Neuronal stem cell (in vitro differentiated cells): ENCODE data around the gene CXCR5.

Experiments used
- DNase-seq: peaks from one replicate; pipeline ENCODE4 v3.0.0-alpha.2; 2013; ENCODE audit warnings: low spot score
- H2AFZ ChIP-seq: one replicate; pipeline ENCODE4 v1.6.1; 2013; ENCODE audit warnings: mild to moderate bottlenecking, low read length, inconsistent platforms
- H2AK5ac ChIP-seq: 2 replicates; pipeline ENCODE4 v1.6.1; 2013; ENCODE audit warnings: low read depth, mild to moderate bottlenecking, inconsistent platforms, low read length, moderate library complexity, mixed read lengths
- H2BK120ac ChIP-seq: 2 replicates; pipeline ENCODE4 v1.6.1; 2013; ENCODE audit warnings: low read depth, mild to moderate bottlenecking, inconsistent platforms, low read length, moderate library complexity, mixed read lengths
- H2BK12ac ChIP-seq: one replicate; pipeline ENCODE4 v1.6.1; 2013; ENCODE audit warnings: low read length, inconsistent platforms
- H2BK15ac ChIP-seq: 2 replicates; pipeline ENCODE4 v1.6.1; 2013; ENCODE audit warnings: mild to moderate bottlenecking, low read length, inconsistent platforms, mixed read lengths
- H2BK5ac ChIP-seq: one replicate; pipeline ENCODE4 v1.6.1; 2013; ENCODE audit warnings: inconsistent platforms, mild to moderate bottlenecking, low read length, moderate library complexity
- H3K14ac ChIP-seq: one replicate; pipeline ENCODE4 v1.6.1; 2013; ENCODE audit warnings: low read length, inconsistent platforms
- H3K18ac ChIP-seq: 2 replicates; pipeline ENCODE4 v1.6.1; 2013; ENCODE audit warnings: low read length, inconsistent platforms
- H3K23ac ChIP-seq: 2 replicates; pipeline ENCODE4 v1.6.1; 2013; ENCODE audit warnings: low read depth, mild to moderate bottlenecking, mixed read lengths, low read length, inconsistent platforms; ENCODE audit not compliant: poor library complexity
- H3K27ac ChIP-seq: replicated peaks from 3 replicates; pipeline ENCODE4 v1.5.1; 2013; ENCODE audit warnings: low read length, inconsistent platforms
- H3K27me3 ChIP-seq, 3 experiments: 2 replicates each; pipeline ENCODE4 v1.6.1; 2013; ENCODE audit warnings: low read length in 3 of 3, mild to moderate bottlenecking in 2 of 3, inconsistent platforms in 1 of 3, low read depth in 1 of 3, mixed read lengths in 1 of 3, moderate library complexity in 1 of 3; ENCODE audit not compliant: control insufficient read depth in 3 of 3, insufficient read depth in 3 of 3
- H3K36me3 ChIP-seq, 2 donors: replicated peaks in 1 of 2; 2 replicates each; pipeline ENCODE4 v1.6.1; 2013; ENCODE audit warnings: low read length in 2 of 2; ENCODE audit not compliant: control insufficient read depth in 2 of 2, insufficient read depth in 2 of 2
- H3K4ac ChIP-seq: 2 replicates; pipeline ENCODE4 v1.6.1; 2013; ENCODE audit warnings: inconsistent platforms, mild to moderate bottlenecking, low read length, moderate library complexity
- H3K4me1 ChIP-seq, 2 donors: 1 replicate in 1 of 2; 2 replicates in 1 of 2; pipeline ENCODE4 v1.6.1; 2013; ENCODE audit warnings: low read length in 2 of 2, low read depth in 1 of 2; ENCODE audit not compliant: control insufficient read depth in 2 of 2, insufficient read depth in 1 of 2
- H3K4me2 ChIP-seq: one replicate; pipeline ENCODE4 v1.6.1; 2013; ENCODE audit warnings: mild to moderate bottlenecking, low read length, inconsistent platforms; ENCODE audit not compliant: insufficient read depth, poor library complexity, severe bottlenecking
- H3K4me3 ChIP-seq, 2 donors: 2 replicates each; pipeline ENCODE4 v1.5.1; 2013; ENCODE audit warnings: low read length in 2 of 2, mild to moderate bottlenecking in 2 of 2, inconsistent platforms in 1 of 2, moderate library complexity in 1 of 2
- H3K79me1 ChIP-seq: one replicate; pipeline ENCODE4 v1.6.1; 2013; ENCODE audit warnings: low read depth, mild to moderate bottlenecking, inconsistent platforms, low read length, moderate library complexity
- H3K9ac ChIP-seq: one replicate; pipeline ENCODE4 v1.6.1; 2013; ENCODE audit warnings: mild to moderate bottlenecking, low read depth, low read length, inconsistent platforms; ENCODE audit not compliant: poor library complexity
- H3K9me3 ChIP-seq, 2 donors: replicated peaks in 1 of 2; 2 replicates each; pipeline versions ENCODE3 to v1.6.1; 2013; ENCODE audit warnings: low read length in 2 of 2, mild to moderate bottlenecking in 2 of 2, inconsistent platforms in 1 of 2, low read depth in 1 of 2, mixed read lengths in 1 of 2, moderate library complexity in 1 of 2; ENCODE audit not compliant: control insufficient read depth in 2 of 2, insufficient read depth in 1 of 2
- H4K8ac ChIP-seq: one replicate; pipeline ENCODE4 v1.6.1; 2013; ENCODE audit warnings: low read depth, mild to moderate bottlenecking, inconsistent platforms, low read length, moderate library complexity
- H4K91ac ChIP-seq: one replicate; pipeline ENCODE4 v1.6.1; 2013; ENCODE audit warnings: low read length, low read depth, mild to moderate bottlenecking, inconsistent platforms; ENCODE audit not compliant: poor library complexity
- WGBS, 2 donors: extraction: QIAGEN DNeasy Blood & Tissue Kit; methylation state at CpG; one replicate each; pipeline ENCODE4 v1.1.7; 2013; ENCODE audit warnings: missing lambda C conversion rate in 2 of 2, mixed read lengths in 1 of 2; ENCODE audit not compliant: insufficient read length in 2 of 2, insufficient replicate concordance in 1 of 2; ENCODE audit errors: extremely low coverage in 2 of 2; 5-methylcytosine and 5-hydroxymethylcytosine counted together

CXCR5 gene

GRCh38 chr11:118897721-118898310 lies 14.1 kb downstream of the CXCR5 start:
- H3K79me1 ChIP-seq: peaks cover 3% of the 10 kb centered on the region
- H3K36me3 ChIP-seq: peaks cover 27 to 32% of the 10 kb centered on the region in 2 donors
- H3K4ac ChIP-seq: no peak overlapping the region
- H2BK5ac ChIP-seq: no peak overlapping the region
- H3K18ac ChIP-seq: no peak overlapping the region
- H2BK120ac ChIP-seq: no peak overlapping the region
- no peak for DNase-seq
- no peak overlapping the region for H3K9ac ChIP-seq
- no peak overlapping the region for H2AFZ ChIP-seq
- H3K14ac ChIP-seq: no peak overlapping the region
- no CpG with 5 or more reads among the region's 13 CpGs for WGBS, 2 donors
- H3K4me3 ChIP-seq: no peak overlapping the region
- no peak overlapping the region for H3K23ac ChIP-seq
- no peak overlapping the region for H4K8ac ChIP-seq
- H2BK15ac ChIP-seq: no peak overlapping the region
- no peak overlapping the region for H4K91ac ChIP-seq
- H3K27me3 ChIP-seq: peaks cover 0 to 1% (median 0%) of the 10 kb centered on the region in 3 experiments
- H3K9me3 ChIP-seq: no peaks in the 10 kb centered on the region
- H3K27ac ChIP-seq: no peak overlapping the region
- H2BK12ac ChIP-seq: no peak overlapping the region
- no peak overlapping the region for H3K4me2 ChIP-seq
- H2AK5ac ChIP-seq: no peak overlapping the region
- peaks cover 0 to 4% of the 10 kb centered on the region in 2 donors for H3K4me1 ChIP-seq

GRCh38 chr11:118898400-118899295 lies 15.0 kb downstream of the CXCR5 start:
- Histone ChIP-seq H3K27me3 (peaks cover 0 to 1% (median 0%) of the 10 kb centered on the region in 3 experiments), H2BK5ac (no peak overlapping the region), H3K4me2 (no peak overlapping the region), H3K4me1 (peaks cover 0 to 4% of the 10 kb centered on the region in 2 donors), H3K4me3 (no peak overlapping the region), H3K27ac (no peak overlapping the region), H3K18ac (no peak overlapping the region), H2BK12ac (no peak overlapping the region), H3K9ac (peak overlapping the region; percentile 63), H3K14ac (no peak overlapping the region), H3K79me1 (peaks cover 3% of the 10 kb centered on the region), H3K9me3 (no peaks in the 10 kb centered on the region), H4K8ac (no peak overlapping the region), H2BK15ac (no peak overlapping the region), H3K23ac (no peak overlapping the region), H4K91ac (no peak overlapping the region), H3K4ac (no peak overlapping the region), H2AFZ (no peak overlapping the region), H2BK120ac (no peak overlapping the region), H3K36me3 (peaks cover 32 to 36% of the 10 kb centered on the region in 2 donors), H2AK5ac (no peak overlapping the region)
- DNase-seq: no peak
- WGBS, 2 donors: no CpG with 5 or more reads among the region's 35 CpGs

- no peak overlapping the region for H3K27ac ChIP-seq
- H3K23ac ChIP-seq: no peak overlapping the region
- WGBS, 2 donors: no CpG with 5 or more reads among the region's 6 CpGs
- no peak overlapping the region for H4K91ac ChIP-seq
- H3K4me3 ChIP-seq: no peak overlapping the region
- no peak overlapping the region for H2AK5ac ChIP-seq
- no peak for DNase-seq
- no peak overlapping the region for H4K8ac ChIP-seq
- no peak overlapping the region for H2BK15ac ChIP-seq
- H3K4ac ChIP-seq: no peak overlapping the region
- H2AFZ ChIP-seq: no peak overlapping the region
- no peak overlapping the region for H3K14ac ChIP-seq
- no peak overlapping the region for H3K4me2 ChIP-seq
- H3K9ac ChIP-seq: no peak overlapping the region
- peaks cover 33 to 39% of the 10 kb centered on the region in 2 donors for H3K36me3 ChIP-seq
- H3K9me3 ChIP-seq: no peaks in the 10 kb centered on the region
- H2BK120ac ChIP-seq: no peak overlapping the region
- H2BK12ac ChIP-seq: no peak overlapping the region
- no peak overlapping the region for H3K18ac ChIP-seq
- peaks cover 0 to 4% of the 10 kb centered on the region in 2 donors for H3K4me1 ChIP-seq
- peaks cover 0 to 1% (median 0%) of the 10 kb centered on the region in 3 experiments for H3K27me3 ChIP-seq
- H2BK5ac ChIP-seq: no peak overlapping the region
- H3K79me1 ChIP-seq: peaks cover 3% of the 10 kb centered on the region
Measured at GRCh38 chr11:118899296-118899688, 15.6 kb downstream of the CXCR5 start.

GRCh38 chr11:118899706-118900360 lies 16.1 kb downstream of the CXCR5 start:
- WGBS, 2 donors: no CpG with 5 or more reads among the region's 21 CpGs
- H3K18ac ChIP-seq: no peak overlapping the region

More at GRCh38 chr11:118899706-118900360, 16.1 kb downstream of the CXCR5 start:
- no peak for DNase-seq
- H3K4me2 ChIP-seq: no peak overlapping the region
- H2AK5ac ChIP-seq: no peak overlapping the region
- peaks cover 0 to 1% (median 0%) of the 10 kb centered on the region in 3 experiments for H3K27me3 ChIP-seq
- no peak overlapping the region for H3K4me3 ChIP-seq
- no peak overlapping the region for H3K23ac ChIP-seq
- H4K8ac ChIP-seq: no peak overlapping the region
- no peak overlapping the region for H2AFZ ChIP-seq
- peak overlapping the region; percentile 35 for H2BK5ac ChIP-seq
- peaks cover 3% of the 10 kb centered on the region for H3K79me1 ChIP-seq
- no peak overlapping the region for H2BK15ac ChIP-seq
- no peak overlapping the region for H3K27ac ChIP-seq
- no peak overlapping the region for H3K14ac ChIP-seq
- no peak overlapping the region for H3K4ac ChIP-seq
- no peak overlapping the region for H2BK12ac ChIP-seq
- H2BK120ac ChIP-seq: no peak overlapping the region
- no peaks in the 10 kb centered on the region for H3K9me3 ChIP-seq
- H3K9ac ChIP-seq: no peak overlapping the region
- peaks cover 0 to 4% of the 10 kb centered on the region in 2 donors for H3K4me1 ChIP-seq
- peaks cover 38 to 44% of the 10 kb centered on the region in 2 donors for H3K36me3 ChIP-seq
- no peak overlapping the region for H4K91ac ChIP-seq
